CD4-positive, alpha-beta T cell treated with Interferon gamma for 1 hour (primary cell): ENCODE measurements around the gene VTI1B.
"Not testable (repeated sequence)": the region's sequence is repeated elsewhere in the genome, so short reads cannot be mapped to it uniquely, and the experiment has no call there.

Experiments
- DNase-seq: peaks from one replicate; pipeline ENCODE4 v3.0.0-alpha.2; 2020

The VTI1B gene, protein sequence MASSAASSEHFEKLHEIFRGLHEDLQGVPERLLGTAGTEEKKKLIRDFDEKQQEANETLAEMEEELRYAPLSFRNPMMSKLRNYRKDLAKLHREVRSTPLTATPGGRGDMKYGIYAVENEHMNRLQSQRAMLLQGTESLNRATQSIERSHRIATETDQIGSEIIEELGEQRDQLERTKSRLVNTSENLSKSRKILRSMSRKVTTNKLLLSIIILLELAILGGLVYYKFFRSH

DNA sequence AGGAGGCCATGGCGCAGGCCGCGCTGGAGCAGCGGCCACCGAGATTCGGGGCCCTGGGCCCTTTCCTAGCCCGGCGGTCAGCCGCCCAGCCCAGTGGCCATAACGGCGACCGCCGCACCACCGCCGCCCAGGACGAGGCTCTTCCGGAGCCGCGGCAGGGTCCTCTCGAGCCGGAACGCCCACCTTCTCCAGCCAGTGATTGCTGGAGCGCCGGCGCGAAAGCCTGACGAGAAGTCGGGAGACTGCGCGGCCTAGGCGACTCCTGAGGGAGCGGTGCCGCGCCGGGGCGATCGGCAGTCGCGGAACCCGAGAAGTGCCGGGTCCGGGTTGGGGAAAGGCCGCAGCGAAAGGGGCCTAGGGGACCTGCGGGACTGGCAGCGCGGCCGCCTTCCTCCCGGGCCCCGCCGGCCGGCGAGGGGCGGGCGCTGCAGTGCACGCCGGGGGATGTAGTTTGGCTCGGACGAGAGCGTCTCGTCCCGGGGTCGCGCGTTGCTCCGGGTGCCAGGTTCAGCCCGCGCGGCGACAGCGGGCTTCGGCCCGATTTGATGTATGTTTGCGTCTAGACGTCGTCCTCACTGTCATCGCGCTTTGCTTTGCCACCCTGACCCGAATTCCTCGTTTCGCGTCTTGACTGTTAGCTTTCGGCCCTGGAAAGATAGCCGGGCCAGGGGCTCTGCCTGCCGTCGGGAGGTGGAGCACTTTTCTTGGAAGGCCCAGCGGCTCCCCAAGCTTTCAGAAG is at the start of gene VTI1B:
Gene VTI1B (minus strand): TSS at position 153 of the 739 bp plus-strand sequence. CDS start 143 bp downstream, at position 10.
- DNase-seq = peak; percentile 75

DNA sequence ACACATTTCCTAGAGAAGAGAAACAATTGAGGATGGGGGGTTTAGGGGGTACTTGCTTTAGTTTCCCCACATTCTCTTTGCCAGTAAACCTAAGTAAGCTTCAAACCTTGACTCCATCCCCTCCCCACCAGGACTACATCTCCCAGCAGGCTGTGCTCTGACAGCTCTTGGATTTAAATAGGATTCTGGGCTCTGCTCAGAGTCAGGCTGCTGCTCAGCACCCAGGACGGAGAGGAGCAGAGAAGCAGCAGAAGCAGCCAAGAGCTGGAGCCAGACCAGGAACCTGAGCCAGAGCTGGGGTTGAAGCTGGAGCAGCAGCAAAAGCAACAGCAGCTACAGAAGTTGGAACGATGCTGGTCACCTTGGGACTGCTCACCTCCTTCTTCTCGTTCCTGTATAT is 47.9 kb upstream of the VTI1B start:
- no peak for DNase-seq

DNA sequence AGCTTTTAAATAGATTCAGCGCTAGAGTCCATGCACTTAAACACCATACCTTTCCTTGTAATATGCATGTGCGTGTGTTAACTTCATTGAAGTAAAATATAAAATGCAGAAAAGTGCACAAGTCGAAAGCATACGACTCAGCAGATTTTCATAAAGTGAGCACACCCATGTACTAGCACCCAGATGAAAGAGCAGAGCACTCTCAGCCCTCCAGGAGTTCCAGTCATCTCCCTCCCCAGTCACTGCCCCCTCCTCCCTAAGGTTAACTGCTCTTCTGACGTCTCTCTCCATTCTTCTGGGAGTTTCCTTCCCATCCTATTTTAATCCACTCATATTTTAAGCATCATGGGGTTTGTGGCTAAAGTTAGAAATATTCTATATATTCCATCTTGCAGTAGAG is 47.4 kb upstream of the VTI1B start:
- DNase-seq = no peak

DNA sequence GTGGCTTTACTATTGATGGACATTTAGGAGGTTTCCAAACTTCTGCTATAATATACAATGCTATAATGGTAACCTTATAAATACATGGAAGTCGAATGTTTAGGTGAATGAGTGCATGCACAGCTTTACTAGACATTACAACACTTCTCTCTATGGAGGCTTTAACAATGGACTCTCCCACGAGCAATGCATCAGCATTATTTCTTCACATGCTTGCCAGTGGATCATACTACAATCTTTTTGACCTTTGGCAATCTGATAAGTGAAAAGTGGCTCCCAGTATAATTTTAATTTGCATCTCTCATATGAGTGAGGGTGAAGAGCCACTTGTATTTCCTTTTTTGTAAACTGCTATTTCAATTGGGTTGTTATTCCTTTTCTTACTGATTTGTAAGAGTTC is 45.4 kb upstream of the VTI1B start:
- no peak for DNase-seq

DNA sequence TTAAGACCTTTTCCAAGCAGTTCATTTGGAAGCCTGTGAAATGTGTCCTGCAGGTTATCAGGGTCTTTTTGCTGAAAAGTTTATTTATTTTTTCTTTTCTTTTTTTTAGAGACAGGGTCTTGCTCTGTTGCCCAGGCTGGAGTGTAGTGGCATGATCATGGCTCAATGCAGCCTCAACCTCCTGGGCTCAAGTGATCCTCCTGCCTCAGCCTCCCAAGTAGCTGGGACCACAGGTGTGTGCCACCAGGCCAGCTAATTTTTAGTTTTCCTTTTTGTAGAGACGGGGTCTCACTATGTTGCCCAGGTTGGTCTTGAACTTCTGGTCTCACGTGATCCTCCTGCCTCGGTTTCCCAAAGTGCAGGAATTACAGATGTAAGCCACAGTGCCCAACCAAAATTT is 45.0 kb upstream of the VTI1B start:
- DNase-seq = not testable (repeated sequence)

DNA sequence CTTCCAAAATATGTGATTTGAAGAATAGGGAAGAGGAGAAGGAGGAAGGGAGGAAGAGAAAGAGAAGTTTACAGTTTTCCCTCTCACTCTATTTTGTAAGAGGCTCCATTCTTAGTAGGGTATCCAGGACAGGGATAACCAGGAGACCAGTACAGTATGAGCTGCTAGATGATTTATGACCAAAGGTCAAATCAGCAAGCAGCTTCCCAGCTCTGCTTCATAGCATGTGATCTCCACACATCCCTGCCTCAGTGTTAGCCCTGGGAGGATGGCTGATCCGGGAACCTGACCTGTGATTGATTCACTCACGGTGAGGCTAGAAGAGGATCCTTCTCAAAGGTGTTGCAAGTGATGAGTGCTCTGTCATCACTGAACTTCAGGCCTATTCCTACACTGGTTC is 43.8 kb upstream of the VTI1B start:
- DNase-seq = no peak

DNA sequence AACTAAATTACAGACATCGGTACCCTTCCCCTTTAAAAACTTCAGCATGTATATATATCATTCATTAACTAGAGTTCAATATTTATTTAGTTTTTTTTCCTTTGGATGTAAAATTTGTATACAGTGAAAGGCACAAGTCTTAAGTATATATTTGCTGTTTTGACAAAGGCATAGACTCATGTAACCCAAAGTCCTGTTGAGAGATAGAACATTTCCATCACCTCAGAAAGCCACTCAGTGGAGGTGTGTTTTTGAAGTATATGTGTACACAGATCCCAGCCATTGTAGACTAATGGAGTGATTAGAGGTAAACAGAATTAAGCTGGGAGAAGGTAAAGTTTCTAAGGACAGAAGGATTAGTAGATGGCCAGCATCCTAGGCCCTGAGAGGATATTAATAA is 42.6 kb upstream of the VTI1B start:
- no peak for DNase-seq

DNA sequence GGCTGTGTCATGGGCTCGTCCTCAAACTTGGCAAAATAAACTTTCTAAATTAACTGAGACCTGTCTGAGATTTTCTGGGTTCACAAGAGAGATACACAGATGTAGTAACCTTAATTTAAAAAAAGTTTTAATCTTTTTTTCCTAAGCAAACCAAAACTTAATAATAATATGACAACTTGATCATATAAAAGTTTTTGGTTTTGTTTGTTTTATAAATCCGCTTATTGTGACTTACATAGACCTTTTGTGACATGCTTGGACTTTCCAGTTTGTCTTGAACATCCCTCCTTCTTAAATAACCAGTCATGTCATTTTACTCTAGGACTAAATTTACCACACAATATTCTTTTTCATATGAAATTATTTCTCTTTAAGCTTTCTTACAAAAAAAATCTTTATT is 35.8 kb upstream of the VTI1B start:
- no peak for DNase-seq

DNA sequence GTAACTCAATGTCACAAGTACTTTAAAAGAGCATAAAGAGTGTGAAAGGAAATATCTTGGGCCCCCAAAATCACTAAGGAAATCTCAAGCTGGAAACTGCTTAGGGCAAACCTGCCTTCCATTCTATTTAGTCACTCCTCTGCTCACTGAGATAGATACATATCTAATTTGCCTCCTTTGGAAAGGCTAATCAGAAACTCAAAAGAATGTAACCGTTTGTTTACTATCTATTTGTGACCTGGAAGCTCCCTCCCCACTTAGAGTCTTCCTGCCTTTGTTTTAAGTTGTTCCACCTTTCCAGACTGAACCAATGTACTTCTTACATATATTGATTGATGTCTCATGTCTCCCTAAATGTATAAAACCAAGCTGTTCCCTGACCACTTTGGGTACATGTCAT is 35.4 kb upstream of the VTI1B start:
- DNase-seq = not testable (repeated sequence)

DNA sequence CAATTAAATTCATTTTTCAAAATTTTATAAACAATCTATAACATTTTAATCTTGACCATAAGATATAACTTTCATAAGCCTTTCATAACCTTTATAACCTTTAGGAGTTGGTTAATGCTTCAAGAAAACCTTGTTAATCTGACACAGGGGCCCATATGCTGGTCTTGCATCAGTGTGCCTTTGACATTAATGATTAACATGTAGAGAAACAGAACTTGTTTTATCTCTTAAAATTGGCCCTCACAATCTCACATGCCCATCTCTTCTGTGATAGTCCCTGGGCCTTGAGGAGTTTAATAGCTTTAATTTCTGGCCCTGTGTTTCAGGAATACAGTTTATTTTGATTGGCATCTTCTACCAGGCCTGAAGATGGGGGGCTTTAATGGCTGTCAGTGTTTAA is 34.9 kb upstream of the VTI1B start:
- DNase-seq = not testable (repeated sequence)

DNA sequence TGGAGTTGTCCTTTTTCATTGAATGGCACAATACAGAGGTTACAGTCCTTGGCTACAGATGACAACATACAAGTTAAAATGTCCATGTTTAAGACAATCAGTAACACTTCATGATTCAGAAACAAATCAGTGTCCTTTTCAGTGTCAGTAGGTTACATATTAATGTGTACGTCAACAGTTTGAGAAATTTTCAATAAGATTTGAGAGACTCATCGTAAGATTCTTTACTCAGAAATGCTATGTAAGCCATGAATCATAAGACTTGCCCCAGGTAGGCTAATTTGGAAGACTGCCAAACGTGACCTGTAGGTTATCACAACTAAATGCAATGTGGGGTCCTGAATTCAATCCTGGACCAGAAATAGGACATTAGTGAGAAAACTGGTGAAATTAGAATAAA is 30.8 kb upstream of the VTI1B start:
- DNase-seq = no peak

DNA sequence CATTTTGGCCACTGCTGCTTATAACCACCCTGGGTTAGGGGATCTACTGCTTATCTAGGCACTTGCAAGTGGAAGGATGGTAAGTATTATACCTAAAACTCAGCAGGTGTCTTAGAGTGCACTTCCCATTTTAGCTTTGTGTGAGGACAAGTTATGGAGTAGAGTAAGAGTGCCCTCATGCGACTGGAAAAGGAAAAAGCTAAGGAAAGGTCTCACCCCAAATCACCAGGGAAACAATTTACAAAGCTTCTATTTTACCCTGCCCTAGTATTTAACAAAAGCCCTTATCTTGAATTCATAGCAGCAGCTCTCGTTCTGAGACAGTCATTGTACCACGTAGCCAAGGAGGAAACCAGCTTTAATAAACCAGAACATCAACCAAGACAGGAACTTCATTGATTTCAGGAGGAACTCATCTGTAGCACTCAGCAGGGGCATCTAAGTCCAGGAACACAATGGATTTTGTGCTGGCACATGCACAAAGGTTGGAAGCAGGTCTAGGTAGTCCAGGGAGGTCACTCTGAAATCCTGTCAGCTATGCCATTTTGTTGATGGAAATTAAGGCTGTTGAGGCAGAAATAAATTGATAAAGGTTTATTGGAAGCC is 30.2 kb upstream of the VTI1B start:
- DNase-seq = peak; percentile 25

DNA sequence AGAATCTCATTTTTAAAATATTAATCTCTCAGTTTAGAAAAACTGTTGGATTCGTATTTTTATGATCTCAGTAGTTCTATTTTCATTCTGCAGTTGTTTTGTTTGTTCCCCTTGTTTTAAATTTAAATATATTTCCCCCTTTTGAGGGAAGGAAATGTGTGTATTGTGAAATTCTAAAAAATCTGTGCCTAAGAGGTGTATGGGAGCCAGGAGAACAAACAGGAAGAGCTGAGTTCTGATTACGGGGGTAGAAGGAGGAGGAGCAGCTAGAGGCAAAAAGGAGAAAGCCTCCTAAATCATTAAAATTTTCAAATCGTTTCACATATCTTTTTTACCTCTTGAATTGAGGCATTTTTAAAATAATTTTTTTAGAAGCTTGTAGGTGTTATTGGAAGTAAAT is 29.6 kb upstream of the VTI1B start:
- no peak for DNase-seq

DNA sequence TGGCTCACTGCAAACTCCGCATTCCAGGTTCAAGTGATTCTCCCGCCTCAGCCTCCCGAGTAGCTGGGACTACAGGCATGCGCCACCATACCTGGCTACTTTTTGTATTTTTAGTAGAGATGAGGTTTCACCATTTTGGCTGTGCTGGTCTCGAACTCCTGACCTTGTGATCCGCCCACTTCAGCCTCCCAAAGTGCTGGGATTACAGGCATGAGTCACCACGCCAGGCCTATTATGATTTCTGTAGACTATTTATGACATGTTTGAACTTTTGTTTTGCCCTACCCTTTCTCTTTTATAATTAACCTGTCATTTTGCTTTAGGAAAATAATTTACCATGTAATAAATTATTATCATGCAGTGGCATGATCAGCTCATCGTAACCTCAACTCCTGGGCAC is 27.1 kb upstream of the VTI1B start, which contains the start of gene RDH12:
Gene RDH12 (plus strand): TSS at position 395 of the 400 bp plus-strand sequence. CDS start 20,757 bp downstream, outside the sequence.
- DNase-seq = not testable (repeated sequence)

DNA sequence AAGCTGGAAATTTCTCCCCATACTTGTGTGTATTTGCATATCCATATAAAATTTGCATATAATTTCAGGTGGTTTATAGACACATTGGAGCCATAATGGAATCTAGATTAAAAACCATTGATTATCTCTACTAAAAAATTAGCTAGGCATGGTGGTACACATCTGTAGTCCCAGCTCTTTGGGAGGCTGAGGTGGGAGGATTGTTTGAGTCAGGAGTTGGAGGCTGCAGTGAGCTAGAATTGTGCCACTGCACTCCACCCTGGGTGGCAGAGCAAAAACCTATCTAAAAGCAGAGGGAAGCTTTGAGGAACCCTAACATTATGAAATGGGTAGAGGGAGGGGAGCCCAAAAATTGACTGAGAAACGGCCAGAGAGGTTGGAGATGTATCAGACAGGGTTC is 23.7 kb upstream of the VTI1B start:
- no peak for DNase-seq

DNA sequence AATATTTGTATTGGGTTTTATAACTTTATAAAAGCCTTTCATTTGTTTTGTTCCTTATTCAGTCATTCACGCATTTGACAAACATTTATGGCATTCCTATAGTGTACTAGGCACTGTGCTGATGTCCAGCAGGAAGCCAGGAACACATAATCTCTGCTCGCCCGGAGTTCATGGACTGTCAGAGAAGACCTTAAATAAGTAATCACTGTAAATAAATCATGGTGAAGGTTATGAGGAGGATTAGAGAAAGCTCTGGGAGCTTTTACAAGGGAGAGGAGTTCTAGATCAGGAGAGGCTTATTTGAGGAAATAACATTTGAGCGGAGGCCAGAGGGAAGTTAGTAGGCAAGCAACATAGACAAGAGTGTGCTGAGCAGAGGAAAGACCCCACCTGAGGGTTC is 22.6 kb upstream of the VTI1B start:
- DNase-seq = no peak

DNA sequence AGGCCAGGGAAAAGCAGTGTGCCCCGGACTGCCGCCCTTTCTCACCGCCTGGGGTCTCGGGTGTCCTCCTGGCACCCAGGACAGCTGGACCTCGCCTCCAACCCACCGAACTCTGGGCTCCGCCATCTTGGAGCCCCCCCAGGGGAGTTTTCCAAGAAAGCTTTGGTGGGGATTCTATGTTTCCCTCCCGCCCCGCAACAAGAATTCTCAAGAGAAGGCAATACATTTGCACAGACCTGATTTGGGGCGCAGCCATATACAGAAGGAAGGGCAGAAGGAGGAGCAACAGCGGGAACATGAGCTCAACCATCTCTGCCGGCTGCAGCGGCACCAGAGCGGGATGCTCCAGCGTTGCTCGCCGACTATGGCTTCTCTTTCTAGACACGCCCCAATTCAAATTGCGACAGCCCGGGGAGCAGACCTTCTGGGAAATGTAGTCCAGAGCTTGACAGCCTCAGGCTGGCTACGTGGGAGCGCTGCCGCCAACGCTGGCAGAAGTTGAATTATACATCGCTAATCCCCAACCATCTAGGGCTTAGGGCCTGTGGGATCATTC is 21.0 kb upstream of the VTI1B start, which contains the start of gene RDH11:
Gene RDH11 (minus strand): TSS at position 371 of the 556 bp plus-strand sequence. CDS start 61 bp downstream, at position 310.
- peak; percentile 84 for DNase-seq

DNA sequence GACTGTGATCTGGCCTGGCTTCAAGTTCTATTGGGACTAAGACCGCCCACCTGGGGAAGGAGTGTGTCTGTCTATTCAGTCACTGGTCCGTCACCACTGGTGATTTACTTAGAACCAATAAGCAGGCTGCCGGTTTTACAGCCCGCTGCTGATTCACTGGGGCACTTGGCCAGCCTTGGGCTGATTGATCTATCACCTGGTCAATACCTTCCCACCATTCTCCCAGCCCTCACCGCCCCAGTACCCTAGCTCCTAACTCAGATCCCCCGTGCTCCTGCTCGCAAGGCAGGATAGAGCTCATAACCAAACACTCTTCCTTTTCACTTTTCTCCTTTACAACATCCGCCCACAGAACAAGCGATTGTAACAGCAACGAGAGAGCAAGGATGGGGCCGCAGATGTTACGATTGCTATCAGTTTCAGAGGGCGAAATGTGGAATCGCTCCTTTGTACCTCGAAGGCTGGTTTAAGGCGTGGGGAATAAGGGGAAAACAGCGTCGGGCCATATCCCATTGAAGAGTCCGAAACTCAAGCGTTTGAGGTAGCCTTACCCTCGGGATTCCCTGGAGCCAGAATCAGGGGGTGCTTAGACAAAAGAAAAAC is 20.5 kb upstream of the VTI1B start:
- DNase-seq = peak; percentile 51

DNA sequence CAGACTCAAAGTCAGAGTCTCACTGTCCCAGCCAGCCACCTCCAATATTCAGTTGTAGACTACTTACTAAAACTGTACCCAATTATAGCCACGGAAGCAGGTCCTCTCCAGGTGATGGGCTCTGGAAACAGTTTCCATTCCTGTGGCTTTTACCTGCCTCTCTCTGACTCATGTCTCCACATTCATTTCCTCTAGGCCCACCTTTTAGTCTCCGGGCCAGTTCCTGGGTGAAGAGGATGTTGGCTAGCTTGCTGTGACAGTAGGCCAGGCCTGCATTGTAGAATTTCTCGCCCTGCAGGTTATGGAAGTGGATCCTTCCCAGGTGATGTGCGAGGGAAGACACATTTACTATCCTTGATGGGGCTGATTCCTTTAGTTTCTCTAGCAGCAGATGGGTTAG is 15.6 kb upstream of the VTI1B start:
- DNase-seq = no peak

DNA sequence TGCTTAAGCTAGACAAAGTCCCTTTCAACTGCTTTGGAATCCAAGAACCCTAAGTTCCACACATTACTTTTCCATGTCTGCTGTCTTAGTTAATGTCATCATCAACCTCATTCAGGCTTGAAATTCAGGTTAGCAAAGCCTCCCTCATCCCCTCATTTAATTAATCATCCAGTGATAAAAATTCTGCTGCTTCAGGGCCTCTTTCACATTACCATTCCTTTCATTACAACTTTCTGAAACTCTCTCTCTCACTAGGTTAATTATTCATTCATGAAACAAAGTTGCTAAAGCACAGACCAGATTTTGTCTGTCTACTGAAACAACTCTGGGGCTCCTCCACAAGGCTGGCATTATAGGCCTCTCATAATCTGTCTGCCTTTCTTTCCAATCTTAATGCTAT is 9.4 kb upstream of the VTI1B start:
- no peak for DNase-seq

DNA sequence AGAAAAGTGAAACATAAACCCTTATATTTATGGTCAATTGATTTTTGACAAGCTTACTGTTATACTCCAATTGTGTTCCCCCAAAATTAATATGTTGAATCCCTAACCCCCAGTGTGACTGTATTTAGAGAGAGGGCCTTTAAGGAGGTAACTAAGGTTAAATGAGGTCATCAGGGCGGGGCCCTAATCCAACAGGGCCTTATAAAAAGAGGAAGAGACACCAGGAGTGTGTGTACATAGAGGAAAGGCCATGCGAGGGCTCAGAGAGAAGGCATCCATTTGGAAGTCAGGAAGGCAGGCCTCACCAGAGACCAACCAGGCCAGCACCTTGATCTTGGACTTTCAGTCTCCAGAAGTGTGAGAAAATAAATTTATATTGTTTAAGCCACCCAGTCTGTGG is 6.5 kb upstream of the VTI1B start:
- DNase-seq = peak; percentile 44

DNA sequence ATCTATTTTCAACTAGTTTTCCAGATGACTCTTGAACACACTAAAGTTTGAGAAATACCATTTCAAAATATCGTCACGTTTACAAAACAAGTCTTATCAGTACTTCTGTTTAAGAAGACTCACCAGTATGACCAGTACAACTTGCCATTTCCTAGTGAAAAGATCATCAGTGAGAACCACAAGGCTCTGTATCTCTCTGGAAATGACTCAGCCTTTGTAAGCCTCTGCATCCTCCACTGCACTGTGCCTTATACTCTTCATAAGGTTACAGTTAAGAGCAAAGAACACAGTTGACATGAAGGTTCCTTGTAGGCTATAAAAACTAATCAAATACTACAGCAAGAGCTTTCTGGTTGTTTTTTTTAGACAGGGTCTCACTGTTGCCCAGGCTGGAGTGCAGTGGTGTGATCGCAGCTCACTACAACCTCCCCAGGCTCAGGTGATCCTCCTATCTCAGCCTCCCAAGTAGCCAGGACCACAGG is 5.7 kb upstream of the VTI1B start:
- no peak for DNase-seq

DNA sequence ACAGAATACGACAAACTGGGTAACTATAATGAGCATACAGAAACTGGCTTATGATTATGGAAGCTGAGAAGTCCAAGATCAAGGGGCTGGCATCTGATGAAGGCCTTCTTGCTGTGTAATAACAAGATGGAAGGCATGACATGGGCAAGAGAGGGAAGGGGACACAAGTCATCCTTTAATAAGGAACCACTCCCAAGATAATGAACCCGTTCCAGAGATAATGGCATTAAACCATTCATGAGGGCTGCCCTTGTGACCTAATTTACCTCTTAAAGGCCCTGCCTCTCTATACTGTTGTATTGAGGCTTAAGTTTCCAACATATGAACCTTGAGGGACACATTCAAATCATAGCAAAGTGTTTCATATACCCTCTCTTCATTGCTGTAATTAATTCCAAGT is 4.6 kb upstream of the VTI1B start:
- DNase-seq = no peak
